GM21529 (cell line): Measurements from ENCODE around the gene RING1.

Source experiments
- ATAC-seq: cut with Tn5 transposase; IDR thresholded peaks from one replicate; pipeline ENCODE4 v1.9.1; 2021; ENCODE audit not compliant: unreplicated experiment

Gene RING1

GRCh38 chr6:33208091-33208967, at the start of gene RING1:
Gene RING1 (plus strand): TSS chr6:33208500. CDS start chr6:33208823, 323 bp downstream.
- peak; percentile 45 for ATAC-seq

- ATAC-seq, result no peak
Observed at GRCh38 chr6:33160096-33160495, 48.2 kb upstream of the RING1 start.

- ATAC-seq, result no peak
Observed at GRCh38 chr6:33160728-33161344, 47.5 kb upstream of the RING1 start.

- ATAC-seq, result no peak
Observed at GRCh38 chr6:33161354-33162331, 46.7 kb upstream of the RING1 start.

- no peak for ATAC-seq
Observed at GRCh38 chr6:33163540-33163939, 44.8 kb upstream of the RING1 start.

GRCh38 chr6:33164176-33164575, 44.1 kb upstream of the RING1 start:
- no peak for ATAC-seq

GRCh38 chr6:33164665-33165373, 43.5 kb upstream of the RING1 start:
- no peak for ATAC-seq

GRCh38 chr6:33165581-33166258, 42.6 kb upstream of the RING1 start:
- no peak for ATAC-seq

- ATAC-seq, result no peak
Observed at GRCh38 chr6:33166363-33166762, 41.9 kb upstream of the RING1 start.

GRCh38 chr6:33166811-33167210, 41.5 kb upstream of the RING1 start:
- no peak for ATAC-seq

- ATAC-seq, result no peak
Observed at GRCh38 chr6:33167374-33168283, 40.7 kb upstream of the RING1 start.

- no peak for ATAC-seq
Observed at GRCh38 chr6:33168284-33168601, 40.1 kb upstream of the RING1 start.

- no peak for ATAC-seq
Observed at GRCh38 chr6:33168639-33169038, 39.7 kb upstream of the RING1 start.

GRCh38 chr6:33169291-33170175, 38.8 kb upstream of the RING1 start:
- no peak for ATAC-seq

GRCh38 chr6:33170176-33171015, 37.9 kb upstream of the RING1 start:
- no peak for ATAC-seq

GRCh38 chr6:33171016-33171879, 37.1 kb upstream of the RING1 start:
- ATAC-seq, result no peak
